BLaER1 (cell line): ENCODE measurements around the gene TMEM201.
A peak's percentile ranks its signal among the peaks of the same experiment; 100 is the strongest.

Experiments used
- H3K27ac ChIP-seq: shearing (Covaris generic); formaldehyde crosslinking; 2 replicates; pipeline ENCODE4 v1.8.1; 2022
- H3K27me3 ChIP-seq: shearing (Covaris generic); formaldehyde crosslinking; 2 replicates; pipeline ENCODE4 v1.8.1; 2022
- H3K36me3 ChIP-seq: shearing (Covaris generic); formaldehyde crosslinking; 2 replicates; pipeline ENCODE4 v1.8.1; 2022
- H3K4me1 ChIP-seq: shearing (Covaris generic); formaldehyde crosslinking; 2 replicates; pipeline ENCODE4 v1.8.1; 2022
- H3K4me2 ChIP-seq: shearing (Covaris generic); formaldehyde crosslinking; 2 replicates; pipeline ENCODE4 v1.8.1; 2022
- H3K4me3 ChIP-seq: shearing (Covaris generic); formaldehyde crosslinking; 2 replicates; pipeline ENCODE4 v1.8.1; 2022
- H3K9ac ChIP-seq: shearing (Covaris generic); formaldehyde crosslinking; 2 replicates; pipeline ENCODE4 v1.8.1; 2022
- H3K9me3 ChIP-seq: shearing (Covaris generic); formaldehyde crosslinking; 2 replicates; pipeline ENCODE4 v1.8.1; 2022
- H4K20me1 ChIP-seq: shearing (Covaris generic); formaldehyde crosslinking; 2 replicates; pipeline ENCODE4 v1.8.1; 2022
- Cebpa-rat ChIP-seq: shearing (Covaris generic); IDR thresholded peaks from 2 replicates; pipeline ENCODE4 v1.8.1; 2022

The TMEM201 gene

DNA sequence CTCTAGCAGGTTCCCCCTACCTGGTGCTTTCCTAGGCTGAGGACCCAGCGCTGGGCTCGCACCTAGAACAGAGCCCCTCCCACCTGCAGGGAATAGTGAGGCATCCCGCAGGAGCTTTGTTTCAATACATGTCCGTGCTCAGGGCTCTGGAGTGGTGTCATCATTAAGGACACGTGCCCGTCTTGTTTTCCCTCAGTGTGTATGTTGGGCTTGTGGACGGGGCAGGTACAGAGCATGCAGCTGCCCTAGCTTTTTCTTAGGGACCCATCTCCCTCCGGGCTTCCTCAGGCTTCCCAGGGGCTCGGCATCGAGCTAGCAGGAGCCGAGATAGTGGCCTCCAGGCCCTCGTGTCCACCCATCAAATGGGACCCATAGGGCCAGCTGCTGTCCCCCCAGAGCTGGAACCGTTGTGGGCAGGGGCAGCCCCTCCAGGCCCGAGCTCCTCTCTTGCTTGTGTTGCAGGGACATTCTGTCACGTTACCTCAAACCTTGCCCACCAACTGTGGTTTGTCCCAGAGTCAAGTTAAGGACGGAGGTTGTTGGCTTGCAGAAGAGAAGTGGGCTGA lies 3.9 kb downstream of the TMEM201 start:
- peak overlapping the region; percentile 99 for H3K4me2 ChIP-seq
- H3K27ac ChIP-seq, result peak overlapping the region; percentile 95
- no peak for TF ChIP-seq Cebpa-rat
- H3K9me3 ChIP-seq, result no peaks in the 10 kb centered on the region
- H3K27me3 ChIP-seq, result no peaks in the 10 kb centered on the region
- H3K4me3 ChIP-seq, result peak overlapping the region; percentile 96
- H3K9ac ChIP-seq, result peak overlapping the region; percentile 87
- H3K4me1 ChIP-seq, result peaks cover 80% of the 10 kb centered on the region
- H3K36me3 ChIP-seq, result peaks cover 32% of the 10 kb centered on the region
- H4K20me1 ChIP-seq, result peaks cover 86% of the 10 kb centered on the region

DNA sequence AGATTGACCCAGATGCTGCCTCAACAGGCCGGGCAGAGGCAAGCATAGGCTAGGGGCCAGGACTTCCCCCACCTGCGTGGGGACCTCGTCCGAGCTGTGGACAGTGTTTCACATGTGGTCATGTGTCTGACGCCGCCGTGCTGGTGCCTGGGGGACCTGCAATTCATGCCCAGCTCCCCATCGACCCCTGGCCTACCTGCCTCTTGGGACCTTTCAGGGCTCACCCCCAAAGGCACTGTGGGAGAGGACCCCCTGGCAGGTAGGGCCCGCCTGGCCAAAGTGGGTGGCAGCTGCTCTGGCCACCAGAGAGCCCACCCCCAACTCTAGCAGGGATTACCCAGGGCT lies 4.4 kb downstream of the TMEM201 start:
- Histone ChIP-seq H3K9me3 (no peaks in the 10 kb centered on the region), H3K36me3 (peaks cover 37% of the 10 kb centered on the region), H3K4me1 (peaks cover 81% of the 10 kb centered on the region), H3K9ac (peak overlapping the region; percentile 87), H4K20me1 (peaks cover 91% of the 10 kb centered on the region), H3K27me3 (no peaks in the 10 kb centered on the region), H3K4me2 (peak overlapping the region; percentile 99), H3K27ac (peak overlapping the region; percentile 95), H3K4me3 (peak overlapping the region; percentile 96)
- TF ChIP-seq Cebpa-rat, result no peak

DNA sequence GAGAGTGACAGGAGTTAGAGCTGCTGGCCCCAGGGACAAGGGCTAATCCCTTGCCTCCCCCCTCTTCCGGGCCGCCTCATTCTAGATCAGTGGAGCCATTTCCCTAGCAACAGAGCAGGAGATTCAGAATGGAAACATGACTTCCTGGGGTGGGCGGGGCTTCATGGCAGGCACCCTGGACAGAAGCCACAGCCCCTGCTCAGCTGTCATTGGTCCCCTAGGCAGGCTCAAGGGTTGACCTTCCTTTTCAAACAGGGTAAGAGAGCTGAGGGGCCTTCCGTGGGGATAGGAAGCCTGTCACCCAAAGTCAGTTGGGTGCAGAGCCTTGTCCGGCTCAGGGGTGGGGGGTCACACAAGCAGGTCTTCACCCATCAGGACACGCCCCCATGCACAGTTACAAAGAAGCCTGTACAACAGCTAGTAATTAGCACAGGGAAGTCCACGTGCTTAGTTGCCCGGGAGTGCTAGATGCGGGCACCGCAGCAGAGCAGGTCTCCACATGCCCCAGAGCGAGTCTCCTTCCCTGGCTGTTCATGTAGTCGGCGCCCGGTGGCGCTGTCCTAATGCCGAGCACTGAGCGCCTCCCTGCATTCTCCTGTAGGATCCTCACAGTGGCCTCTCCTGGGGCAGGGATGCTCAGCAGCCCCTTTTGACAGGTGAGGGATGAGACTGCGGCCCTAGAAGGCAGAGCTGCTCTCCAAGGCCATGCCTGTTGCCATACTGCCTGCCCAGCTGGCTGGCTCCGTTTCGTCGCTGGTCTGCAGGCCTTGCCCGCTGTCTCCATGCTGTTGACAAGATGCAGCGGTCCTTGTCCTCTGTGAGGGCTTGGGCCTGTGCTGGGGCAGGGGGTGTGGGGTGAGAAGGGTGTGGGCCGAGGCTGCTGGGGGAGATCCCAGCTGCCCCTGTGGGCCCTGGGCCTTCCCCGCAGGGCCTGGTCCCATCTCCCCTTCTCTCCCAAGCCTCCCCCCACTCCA lies 5.1 kb downstream of the TMEM201 start:
- Histone ChIP-seq H3K36me3 (peaks cover 43% of the 10 kb centered on the region), H3K27me3 (no peaks in the 10 kb centered on the region), H3K4me2 (peak overlapping the region; percentile 99), H3K9ac (peak overlapping the region; percentile 87), H3K4me1 (peaks cover 83% of the 10 kb centered on the region), H4K20me1 (peaks cover 98% of the 10 kb centered on the region), H3K9me3 (no peaks in the 10 kb centered on the region), H3K4me3 (peak overlapping the region; percentile 96), H3K27ac (peak overlapping the region; percentile 95)
- no peak for TF ChIP-seq Cebpa-rat

DNA sequence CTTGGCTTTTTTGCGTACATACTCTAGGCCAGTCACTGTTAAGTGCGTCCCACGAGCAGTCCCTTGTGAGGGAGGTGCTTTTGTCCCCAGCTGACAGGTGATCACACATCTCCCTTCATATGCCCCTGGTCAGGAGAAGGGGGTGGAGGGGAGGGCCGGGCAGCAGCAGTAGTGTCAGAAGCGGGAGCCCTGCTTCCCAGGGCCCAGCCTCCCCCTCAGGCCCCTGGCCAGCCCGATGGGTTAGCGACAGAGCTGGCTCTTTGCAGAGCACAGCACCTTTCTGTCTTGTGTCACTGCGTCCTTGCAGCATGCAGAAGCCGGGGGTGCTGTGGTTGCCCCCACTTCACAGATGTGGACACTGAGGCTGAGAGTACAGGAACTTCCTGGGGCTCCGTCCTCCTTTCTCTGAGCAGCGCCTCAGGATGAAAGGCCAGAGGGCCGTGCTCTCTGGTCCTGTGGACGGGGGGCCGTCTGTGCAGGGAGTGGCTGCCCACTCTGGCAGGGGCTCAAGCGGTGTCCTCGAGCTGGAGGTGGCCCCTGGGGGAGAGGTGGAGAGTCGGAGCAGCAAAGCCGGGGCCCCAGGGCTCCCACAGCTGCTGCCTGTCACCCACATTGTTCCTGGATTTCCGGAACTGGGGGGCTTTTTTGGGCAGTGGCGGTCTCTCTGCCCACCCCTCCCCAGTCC lies 5.9 kb downstream of the TMEM201 start:
- Histone ChIP-seq H3K4me3 (peak overlapping the region; percentile 96; the same call in 1 of the 2 replicates), H3K9me3 (no peaks in the 10 kb centered on the region), H3K27me3 (no peaks in the 10 kb centered on the region), H3K4me2 (peak overlapping the region; percentile 99), H4K20me1 (peaks cover 100% of the 10 kb centered on the region), H3K9ac (peak overlapping the region; percentile 70), H3K27ac (peak overlapping the region; percentile 80), H3K36me3 (peaks cover 52% of the 10 kb centered on the region), H3K4me1 (peaks cover 91% of the 10 kb centered on the region)
- TF ChIP-seq Cebpa-rat, result no peak

DNA sequence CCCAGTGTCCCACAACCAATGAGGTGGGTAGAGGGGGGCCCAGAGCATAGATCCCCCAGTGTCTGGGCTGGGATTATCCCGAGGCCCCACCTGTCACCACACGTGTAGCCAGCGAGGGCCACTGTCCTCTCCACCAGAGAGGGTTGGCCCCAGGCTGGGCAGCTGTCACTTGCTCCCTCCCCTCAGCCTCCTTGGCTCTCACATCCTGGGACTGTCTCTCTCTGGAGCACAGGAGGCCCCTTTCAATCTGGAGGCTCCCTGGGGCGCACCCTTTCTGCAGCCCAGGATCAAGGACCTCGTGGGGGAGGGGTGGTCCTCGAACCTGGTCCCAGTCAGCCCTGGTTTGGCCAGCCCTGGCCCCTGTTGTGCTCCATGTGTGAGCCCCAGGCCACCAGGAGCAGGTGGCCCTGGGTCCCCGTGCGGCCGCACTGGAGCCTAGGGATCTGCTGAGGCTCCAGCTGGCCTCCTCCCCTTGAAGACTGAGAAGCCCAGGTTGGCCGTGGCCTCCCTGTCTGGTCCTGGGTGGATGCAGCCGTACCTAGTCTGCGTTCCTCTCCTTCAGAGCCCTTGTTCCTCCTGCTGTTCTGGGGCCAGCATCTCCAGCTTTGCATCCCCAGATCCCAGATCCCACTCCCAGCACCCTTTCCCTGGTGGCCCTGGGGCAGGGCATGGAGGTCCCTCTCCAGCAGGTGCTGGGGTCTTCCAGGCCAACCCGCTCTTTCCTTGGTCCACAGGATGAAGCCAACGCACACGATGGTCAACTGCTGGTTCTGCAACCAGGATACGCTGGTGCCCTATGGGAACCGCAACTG lies 6.7 kb downstream of the TMEM201 start:
- peak overlapping the region; percentile 99 for H3K4me2 ChIP-seq
- H3K27me3 ChIP-seq, result no peaks in the 10 kb centered on the region
- no peak for TF ChIP-seq Cebpa-rat
- peak overlapping the region; percentile 70 for H3K9ac ChIP-seq
- H4K20me1 ChIP-seq, result peaks cover 100% of the 10 kb centered on the region
- peaks cover 91% of the 10 kb centered on the region for H3K4me1 ChIP-seq
- H3K36me3 ChIP-seq, result peaks cover 59% of the 10 kb centered on the region
- H3K9me3 ChIP-seq, result no peaks in the 10 kb centered on the region
- peak overlapping the region; percentile 80 for H3K27ac ChIP-seq
- H3K4me3 ChIP-seq, result peak overlapping the region; percentile 14; the same call in 1 of the 2 replicates

DNA sequence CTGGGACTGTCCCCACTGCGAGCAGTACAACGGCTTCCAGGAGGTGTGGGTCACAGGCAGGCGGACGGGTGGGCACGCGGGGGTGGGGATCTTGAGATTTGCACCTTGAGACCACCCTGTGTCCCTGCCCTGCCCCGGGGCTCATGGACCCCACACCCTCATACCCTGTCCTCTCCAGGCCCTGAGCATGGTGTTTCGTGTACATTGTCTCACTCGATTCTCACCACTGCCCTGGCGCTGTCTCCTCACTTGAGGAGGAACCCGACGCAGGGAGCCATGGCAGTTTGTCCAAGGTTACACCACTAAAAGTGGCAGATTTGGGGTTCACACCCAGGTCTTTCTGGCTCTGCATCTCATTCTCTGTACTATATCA lies 7.2 kb downstream of the TMEM201 start:
- Histone ChIP-seq H3K9ac (peak overlapping the region; percentile 53), H4K20me1 (peaks cover 100% of the 10 kb centered on the region), H3K4me3 (no peak overlapping the region), H3K9me3 (no peaks in the 10 kb centered on the region), H3K4me1 (peaks cover 87% of the 10 kb centered on the region), H3K36me3 (peaks cover 65% of the 10 kb centered on the region), H3K4me2 (peak overlapping the region; percentile 99), H3K27ac (peak overlapping the region; percentile 80), H3K27me3 (no peaks in the 10 kb centered on the region)
- TF ChIP-seq Cebpa-rat, result no peak

DNA sequence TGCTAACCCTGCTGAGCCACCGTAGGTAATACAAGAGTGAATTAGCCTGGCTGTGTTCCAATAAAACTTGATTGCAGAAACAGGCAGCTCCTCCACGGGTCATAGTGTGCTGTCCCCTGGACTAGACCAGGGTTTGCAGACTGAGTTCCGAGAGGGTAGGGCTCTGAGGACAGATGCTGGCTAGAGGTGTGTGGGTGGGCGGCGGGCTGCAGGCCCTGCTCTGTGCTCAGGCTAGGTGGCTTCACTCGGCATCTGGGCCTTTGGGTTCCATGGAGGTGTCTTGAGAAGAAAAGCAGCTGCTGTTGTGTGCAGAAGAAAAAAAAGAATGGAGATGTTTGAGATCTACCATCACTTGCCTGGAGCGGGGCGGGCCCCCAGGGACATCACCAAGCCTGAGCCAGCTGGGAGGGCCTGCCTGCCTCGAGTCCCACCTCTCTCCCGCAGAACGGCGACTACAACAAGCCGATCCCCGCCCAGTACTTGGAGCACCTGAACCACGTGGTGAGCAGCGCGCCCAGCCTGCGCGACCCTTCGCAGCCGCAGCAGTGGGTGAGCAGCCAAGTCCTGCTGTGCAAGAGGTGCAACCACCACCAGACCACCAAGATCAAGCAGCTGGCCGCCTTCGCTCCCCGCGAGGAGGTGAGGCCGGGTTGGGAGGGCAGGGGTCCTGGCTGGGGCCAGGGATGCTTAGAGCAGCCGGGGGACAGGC lies 7.9 kb downstream of the TMEM201 start:
- Histone ChIP-seq H3K9ac (peak overlapping the region; percentile 53), H4K20me1 (peaks cover 100% of the 10 kb centered on the region), H3K4me1 (peaks cover 83% of the 10 kb centered on the region), H3K9me3 (no peaks in the 10 kb centered on the region), H3K4me3 (no peak overlapping the region), H3K27me3 (no peaks in the 10 kb centered on the region), H3K27ac (peak overlapping the region; percentile 80; the same call in 1 of the 2 replicates), H3K36me3 (peaks cover 71% of the 10 kb centered on the region), H3K4me2 (peak overlapping the region; percentile 99)
- TF ChIP-seq Cebpa-rat, result no peak

DNA sequence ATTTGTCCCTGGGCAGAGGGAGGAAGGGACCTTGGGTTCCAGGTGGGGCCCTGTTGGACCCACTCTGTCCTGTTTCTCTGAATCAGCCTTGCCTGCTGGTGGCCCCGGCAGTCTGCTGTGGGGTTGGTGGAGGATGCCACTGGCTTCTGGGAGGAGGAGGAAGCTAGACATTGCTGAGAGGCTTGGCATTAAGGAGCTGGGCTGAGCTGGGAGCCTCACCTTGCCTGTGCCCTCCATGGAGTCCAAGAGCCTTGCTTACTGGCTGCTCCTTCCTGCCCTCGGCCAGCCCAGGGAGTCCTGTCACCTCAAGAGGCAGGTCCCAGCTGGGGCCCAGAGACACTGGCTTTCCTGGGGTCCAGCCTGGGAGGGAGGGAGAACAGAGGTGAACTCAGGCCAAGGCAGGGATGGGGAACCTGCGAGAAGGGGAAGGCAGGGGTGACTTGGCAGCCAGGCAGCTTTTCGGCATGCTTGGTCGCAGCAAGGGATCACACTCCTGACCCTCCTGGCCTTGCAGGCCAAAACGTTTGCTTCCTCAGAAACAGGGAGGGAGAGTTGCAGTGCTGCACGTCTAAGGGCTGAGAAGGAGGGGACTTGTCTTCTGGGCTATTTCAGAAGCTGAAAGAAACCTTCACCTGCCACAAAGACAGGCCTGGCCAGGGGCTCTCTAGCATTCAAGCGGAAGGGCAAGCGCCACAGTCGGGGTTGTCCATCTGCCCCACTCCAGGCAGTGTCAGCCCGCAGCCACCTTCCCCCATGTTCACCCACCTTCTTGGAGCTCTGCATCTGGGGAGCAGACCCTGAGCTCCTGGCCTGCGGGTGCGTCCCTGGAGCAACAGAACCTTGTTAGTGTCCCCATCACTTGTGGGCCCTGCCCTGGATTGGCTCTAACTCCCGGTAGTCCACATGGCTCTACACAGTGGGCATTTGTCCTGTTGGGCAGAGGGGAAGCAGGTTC lies 8.9 kb downstream of the TMEM201 start:
- no peaks in the 10 kb centered on the region for H3K9me3 ChIP-seq
- H3K36me3 ChIP-seq, result peaks cover 82% of the 10 kb centered on the region
- H3K4me2 ChIP-seq, result no peak overlapping the region
- peaks cover 97% of the 10 kb centered on the region for H4K20me1 ChIP-seq
- peak overlapping the region; percentile 12; the same call in 1 of the 2 replicates for H3K27ac ChIP-seq
- H3K9ac ChIP-seq, result no peak overlapping the region
- TF ChIP-seq Cebpa-rat, result no peak
- H3K4me1 ChIP-seq, result peaks cover 78% of the 10 kb centered on the region
- no peak overlapping the region for H3K4me3 ChIP-seq
- no peaks in the 10 kb centered on the region for H3K27me3 ChIP-seq
